ENCODE data around the gene CALR. TPM values are rescaled to one million over a fixed set of nuclear protein-coding genes. Genes with fewer than 3 reads are reported as not detected.

CALR gene
- total and polyA plus RNA-seq, 2 donors (not counting 3 experiments of a cell fraction or from before 2014, with no cell fraction given) = 1,135 to 1,636 TPM

DNA sequence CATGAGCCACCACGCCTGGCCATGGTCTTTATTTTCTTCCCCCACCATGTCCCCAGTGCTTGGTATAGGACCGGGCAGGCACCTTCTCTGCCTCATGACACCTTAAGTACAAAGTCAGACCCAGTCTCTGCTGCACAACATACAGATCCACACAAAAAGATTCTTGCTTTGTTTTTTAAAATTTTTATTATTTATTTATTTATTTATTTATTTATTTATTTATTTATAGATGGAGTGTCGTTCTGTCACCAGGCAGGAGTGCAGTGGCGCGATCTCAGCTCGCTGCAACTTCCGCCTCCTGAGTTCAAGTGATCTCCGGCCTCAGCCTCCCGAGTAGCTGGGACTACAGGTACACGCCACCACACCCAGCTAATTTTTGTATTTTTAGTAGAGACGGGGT lies 54.3 kb downstream of the CALR start:
- ChIA-PET CTCF (interaction anchor here (0.8 to 3.7 kb wide), 7 partner anchors 8 to 68 kb away, joined by 3 to 24 read pairs (median 4); no protein-coding TSS in a partner anchor), POLR2A (no interaction called here)
- H3K4me3 ChIP-seq (replicated peaks in 1 of 3; ENCODE audit: insufficient read depth in 1 of 3, low read depth in 1 of 3, low read length in 3 of 3) = no peak overlapping the region
- H3K4me2 ChIP-seq (ENCODE audit: insufficient read depth, low read length) = no peak overlapping the region
- TF ChIP-seq POLR2AphosphoS5 (IDR thresholded peaks at IDR 0.05; ENCODE audit: insufficient read depth, low read depth, low read length) (no peak), MYC (IDR thresholded peaks at IDR 0.05; ENCODE audit: low read depth, low read length) (no peak), GATA2 (IDR thresholded peaks at IDR 0.05; ENCODE audit: insufficient read depth, insufficient read length, low read depth, low read length) (no peak), EZH2 (IDR thresholded peaks at IDR 0.05; ENCODE audit: borderline replicate concordance, low read depth, low read length, severe bottlenecking) (no peak), FOS (IDR thresholded peaks at IDR 0.05; ENCODE audit: borderline replicate concordance, insufficient read depth, low read length) (no peak), JUN (IDR thresholded peaks at IDR 0.05; ENCODE audit: borderline replicate concordance, insufficient read depth, insufficient read length, low read depth) (no peak), POLR2A (IDR thresholded peaks at IDR 0.05; ENCODE audit: low read depth, low read length) (no peak)
- TF ChIP-seq, protein P1, sequence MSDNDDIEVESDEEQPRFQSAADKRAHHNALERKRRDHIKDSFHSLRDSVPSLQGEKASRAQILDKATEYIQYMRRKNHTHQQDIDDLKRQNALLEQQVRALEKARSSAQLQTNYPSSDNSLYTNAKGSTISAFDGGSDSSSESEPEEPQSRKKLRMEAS (IDR thresholded peaks at IDR 0.05; ENCODE audit: insufficient read depth, insufficient read length) = no peak
- TF ChIP-seq, protein P2, sequence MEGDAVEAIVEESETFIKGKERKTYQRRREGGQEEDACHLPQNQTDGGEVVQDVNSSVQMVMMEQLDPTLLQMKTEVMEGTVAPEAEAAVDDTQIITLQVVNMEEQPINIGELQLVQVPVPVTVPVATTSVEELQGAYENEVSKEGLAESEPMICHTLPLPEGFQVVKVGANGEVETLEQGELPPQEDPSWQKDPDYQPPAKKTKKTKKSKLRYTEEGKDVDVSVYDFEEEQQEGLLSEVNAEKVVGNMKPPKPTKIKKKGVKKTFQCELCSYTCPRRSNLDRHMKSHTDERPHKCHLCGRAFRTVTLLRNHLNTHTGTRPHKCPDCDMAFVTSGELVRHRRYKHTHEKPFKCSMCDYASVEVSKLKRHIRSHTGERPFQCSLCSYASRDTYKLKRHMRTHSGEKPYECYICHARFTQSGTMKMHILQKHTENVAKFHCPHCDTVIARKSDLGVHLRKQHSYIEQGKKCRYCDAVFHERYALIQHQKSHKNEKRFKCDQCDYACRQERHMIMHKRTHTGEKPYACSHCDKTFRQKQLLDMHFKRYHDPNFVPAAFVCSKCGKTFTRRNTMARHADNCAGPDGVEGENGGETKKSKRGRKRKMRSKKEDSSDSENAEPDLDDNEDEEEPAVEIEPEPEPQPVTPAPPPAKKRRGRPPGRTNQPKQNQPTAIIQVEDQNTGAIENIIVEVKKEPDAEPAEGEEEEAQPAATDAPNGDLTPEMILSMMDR (IDR thresholded peaks at IDR 0.05; ENCODE audit: extremely low read depth in 1 of 2, insufficient read depth in 1 of 2, low read depth in 1 of 2, low read length in 2 of 2) = no peak
- no peak overlapping the region for H3K27ac ChIP-seq (ENCODE audit: insufficient read depth, low read depth, low read length)
- no peak for DNase-seq (ENCODE audit: low read depth, low spot score)
- H3K9me3 ChIP-seq (replicated peaks; ENCODE audit: control insufficient read depth, insufficient read depth, low read length) = no peaks in the 10 kb centered on the region
- no TSS peak for BruUV-seq (replicated peaks)
- FAIRE-seq = no peak
- no peaks in the 10 kb centered on the region for H3K36me3 ChIP-seq (ENCODE audit: control insufficient read depth in 2 of 2, extremely low read depth in 1 of 2, insufficient read depth in 2 of 2, low read length in 2 of 2)
- intact Hi-C loops (cut with micrococcal nuclease) = no loop called here
- no peak overlapping the region for H3K9ac ChIP-seq (replicated peaks; ENCODE audit: extremely low read depth, insufficient read depth, low read length)
- H3K9me1 ChIP-seq (replicated peaks; ENCODE audit: control insufficient read depth, extremely low read depth, insufficient read depth, low read length) = no peaks in the 10 kb centered on the region
- H3K27me3 ChIP-seq (ENCODE audit: control insufficient read depth in 2 of 2, insufficient read depth in 2 of 2, low read length in 2 of 2) = no peaks in the 10 kb centered on the region
- no peaks in the 10 kb centered on the region for H4K20me1 ChIP-seq (replicated peaks; ENCODE audit: control insufficient read depth, extremely low read depth, insufficient read depth, low read length)
- dilution Hi-C loops (cut with MboI; ENCODE audit: extremely low pct_ligation_motif_present, low sequenced_read_pairs) = no loop called here
- H2AFZ ChIP-seq (ENCODE audit: low read depth, low read length) = no peak overlapping the region
- no peaks in the 10 kb centered on the region for H3K79me2 ChIP-seq (ENCODE audit: control insufficient read depth, insufficient read depth, low read length)
- H3K4me1 ChIP-seq (ENCODE audit: control insufficient read depth, extremely low read depth, insufficient read depth, low read length) = peaks cover 5% of the 10 kb centered on the region

Data from endothelial cell of umbilical vein (primary cell).